Astrocyte of the spinal cord (primary cell): ENCODE data around the gene SERPINA6.

ENCODE experiments used
- DNase-seq: peaks from one replicate; pipeline ENCODE4 v3.0.0; 2011; ENCODE audit warnings: low read depth, low spot score
- H3K4me3 ChIP-seq: 2 replicates; pipeline ENCODE4 v1.5.1; 2011; ENCODE audit warnings: low read depth, mild to moderate bottlenecking, low read length, moderate library complexity
- in situ Hi-C: cut with HindIII; loops from 2 replicates; pipeline ENCODE4 v1.10.0; 2017; ENCODE audit warnings: low sequenced_read_pairs
- TF ChIP-seq, protein P1 (sequence below): IDR thresholded peaks from 2 replicates; pipeline ENCODE4 v1.5.1; 2012; ENCODE audit warnings: low read depth, mild to moderate bottlenecking, low read length, inconsistent platforms

Gene SERPINA6

DNA sequence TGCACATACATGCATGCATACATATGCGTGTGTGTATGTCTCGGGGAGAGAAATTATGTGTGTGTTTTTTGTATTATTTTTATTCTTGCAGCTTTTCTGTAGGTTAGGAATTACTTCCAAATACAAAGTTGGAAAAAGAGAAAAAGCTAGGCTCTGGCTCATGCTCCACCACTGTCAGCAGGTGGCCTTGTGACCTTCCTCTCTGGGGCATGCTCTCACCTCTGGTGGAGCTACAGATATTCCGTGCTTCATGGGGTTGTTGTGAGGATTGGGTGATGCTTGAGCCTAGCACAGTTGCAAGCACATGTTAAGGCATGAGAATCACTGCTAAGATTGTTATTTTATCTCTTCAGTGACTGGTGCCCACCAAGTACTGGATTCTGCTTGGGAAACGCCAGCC is 6.7 kb upstream of the SERPINA6 start:
- DNase-seq, result no peak
- TF ChIP-seq, protein P1, sequence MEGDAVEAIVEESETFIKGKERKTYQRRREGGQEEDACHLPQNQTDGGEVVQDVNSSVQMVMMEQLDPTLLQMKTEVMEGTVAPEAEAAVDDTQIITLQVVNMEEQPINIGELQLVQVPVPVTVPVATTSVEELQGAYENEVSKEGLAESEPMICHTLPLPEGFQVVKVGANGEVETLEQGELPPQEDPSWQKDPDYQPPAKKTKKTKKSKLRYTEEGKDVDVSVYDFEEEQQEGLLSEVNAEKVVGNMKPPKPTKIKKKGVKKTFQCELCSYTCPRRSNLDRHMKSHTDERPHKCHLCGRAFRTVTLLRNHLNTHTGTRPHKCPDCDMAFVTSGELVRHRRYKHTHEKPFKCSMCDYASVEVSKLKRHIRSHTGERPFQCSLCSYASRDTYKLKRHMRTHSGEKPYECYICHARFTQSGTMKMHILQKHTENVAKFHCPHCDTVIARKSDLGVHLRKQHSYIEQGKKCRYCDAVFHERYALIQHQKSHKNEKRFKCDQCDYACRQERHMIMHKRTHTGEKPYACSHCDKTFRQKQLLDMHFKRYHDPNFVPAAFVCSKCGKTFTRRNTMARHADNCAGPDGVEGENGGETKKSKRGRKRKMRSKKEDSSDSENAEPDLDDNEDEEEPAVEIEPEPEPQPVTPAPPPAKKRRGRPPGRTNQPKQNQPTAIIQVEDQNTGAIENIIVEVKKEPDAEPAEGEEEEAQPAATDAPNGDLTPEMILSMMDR, result no peak
- no peak overlapping the region for H3K4me3 ChIP-seq
- in situ Hi-C loops, result no loop called here

DNA sequence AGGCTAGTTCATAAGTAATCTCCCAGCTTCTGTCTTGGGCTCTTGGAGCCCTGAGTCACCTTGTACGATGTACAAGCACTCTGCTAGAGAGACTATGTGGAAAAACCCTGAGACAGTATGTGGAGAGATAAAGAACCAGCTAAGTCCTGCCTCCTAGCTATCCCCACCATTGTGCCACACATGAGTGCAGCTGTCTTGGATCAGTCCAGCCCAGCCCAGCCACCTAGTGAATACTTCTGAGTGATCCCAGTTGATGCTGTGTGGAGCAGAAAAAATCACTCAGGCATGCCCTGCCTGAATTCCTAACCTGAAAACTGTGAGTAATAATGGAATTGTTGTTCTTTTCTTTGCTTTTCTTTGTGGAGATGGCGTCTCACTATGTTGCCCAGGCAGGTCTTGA is 5.1 kb upstream of the SERPINA6 start:
- no peak for DNase-seq
- in situ Hi-C loops, result no loop called here
- H3K4me3 ChIP-seq, result no peak overlapping the region
- TF ChIP-seq, protein P1, result no peak

DNA sequence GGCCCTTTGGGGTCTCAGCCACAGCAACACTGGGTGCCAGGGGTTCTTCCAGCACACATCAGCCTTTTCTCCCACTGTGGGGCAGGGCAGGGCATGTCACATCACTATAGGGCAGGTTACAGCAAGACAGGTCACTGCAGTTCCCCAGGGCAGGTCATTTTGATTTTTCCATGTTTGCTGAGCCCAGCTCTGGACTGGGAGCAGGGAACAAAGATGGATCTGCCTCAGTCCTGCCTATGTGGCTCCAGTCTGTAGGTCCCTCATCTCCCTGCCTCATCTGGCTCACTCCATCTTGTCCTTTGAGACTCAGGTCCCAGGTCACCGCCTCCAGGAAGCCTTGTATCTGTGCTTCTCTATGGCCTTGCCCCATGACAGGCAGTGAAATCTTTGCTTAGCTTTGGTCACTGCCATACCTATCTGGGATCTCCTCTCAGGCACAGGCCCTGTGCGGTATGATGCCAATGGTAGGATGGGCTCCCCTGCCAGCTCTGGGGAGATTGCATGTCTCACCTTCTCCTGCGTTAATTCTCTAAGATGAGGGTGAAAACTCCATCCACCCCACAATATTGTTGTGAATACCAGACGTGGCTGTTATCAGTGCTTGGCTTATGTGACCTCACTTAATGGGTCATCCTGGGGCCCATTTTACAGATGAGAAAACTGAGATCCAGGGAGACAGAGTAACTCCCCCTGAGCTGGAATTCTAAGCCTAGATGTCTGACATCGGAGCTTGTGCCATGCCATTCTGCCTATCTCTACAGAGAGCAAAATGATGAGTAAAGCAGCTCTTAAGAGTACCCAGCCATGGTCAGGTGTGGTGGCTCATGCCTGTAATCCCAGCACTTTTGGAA is 1.5 kb downstream of the SERPINA6 start:
- in situ Hi-C loops, result no loop called here
- TF ChIP-seq, protein P1, result no peak
- no peak for DNase-seq
- H3K4me3 ChIP-seq, result no peak overlapping the region

DNA sequence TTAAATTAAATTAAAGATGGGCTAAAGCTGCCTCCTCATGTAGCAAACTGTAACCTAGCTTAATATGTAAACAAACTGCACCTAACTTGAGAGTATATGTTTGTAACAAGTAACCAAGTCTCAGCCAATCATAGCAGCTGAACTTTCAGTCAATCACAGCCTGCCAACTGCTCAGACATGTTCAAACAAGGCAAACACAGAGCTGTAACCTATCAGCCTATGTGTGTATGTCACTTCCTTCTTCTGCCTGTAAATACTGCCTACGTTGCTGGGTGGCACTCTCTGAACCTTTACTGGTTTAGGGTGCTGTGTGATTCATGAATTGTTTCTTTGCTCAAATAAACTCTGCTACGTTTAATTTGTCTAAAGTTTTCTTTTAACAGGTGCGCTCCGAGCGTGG is 2.9 kb downstream of the SERPINA6 start:
- H3K4me3 ChIP-seq, result no peak overlapping the region
- TF ChIP-seq, protein P1, result no peak
- DNase-seq, result no peak
- in situ Hi-C loops, result no loop called here

DNA sequence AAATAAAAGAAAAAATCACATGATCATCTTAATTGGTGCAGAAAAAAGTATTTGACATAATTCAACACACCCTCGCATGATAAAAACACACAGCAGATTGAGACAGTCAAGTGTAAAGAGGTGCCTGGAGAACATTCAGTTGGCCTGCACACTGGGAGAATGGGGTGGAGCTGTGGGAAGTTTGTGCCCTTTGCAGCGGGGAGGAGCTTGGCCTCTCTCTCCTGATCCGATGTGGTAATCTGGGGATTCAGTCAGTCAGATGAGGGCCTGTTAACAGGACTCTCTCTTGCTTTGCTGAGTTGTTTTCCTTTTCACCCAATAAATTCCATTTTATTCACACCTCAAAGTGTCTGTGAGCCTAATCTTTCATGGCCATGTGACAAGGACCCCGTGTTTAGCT is 5.9 kb downstream of the SERPINA6 start:
- H3K4me3 ChIP-seq, result no peak overlapping the region
- DNase-seq, result no peak
- TF ChIP-seq, protein P1, result no peak
- in situ Hi-C loops, result no loop called here

DNA sequence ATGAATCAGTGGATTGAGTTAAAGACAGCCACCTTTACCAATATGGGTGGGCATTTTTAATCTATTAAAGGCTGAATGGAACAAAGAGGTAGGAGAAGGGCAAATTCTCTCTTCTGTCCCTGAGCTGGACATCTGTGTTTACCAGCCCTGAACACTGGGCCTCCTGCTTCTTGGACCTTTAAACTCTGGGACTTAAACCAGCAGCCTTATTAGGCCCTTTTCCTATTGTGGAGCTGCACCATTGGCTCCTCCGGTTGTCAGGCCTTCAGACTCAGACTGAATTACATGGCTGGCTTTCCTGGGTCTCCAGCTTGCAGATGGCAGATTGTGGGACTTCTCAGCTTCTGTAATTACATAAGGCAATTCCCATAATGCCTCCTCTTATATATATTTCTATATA is 6.4 kb downstream of the SERPINA6 start:
- in situ Hi-C loops, result no loop called here
- H3K4me3 ChIP-seq, result no peak overlapping the region
- no peak for DNase-seq

More for the DNA sequence above, 6.4 kb downstream of the SERPINA6 start:
- TF ChIP-seq, protein P1, result no peak
